Mesothelial cell of epicardium (in vitro differentiated cells): Measurements from ENCODE around the gene DGCR8. TPM values are rescaled to one million over a fixed set of nuclear protein-coding genes. Genes with fewer than 3 reads are reported as not detected.

Experiments
- DNase-seq, 2 experiments: peaks; one replicate each; pipeline ENCODE4 v3.0.0; 2021; ENCODE audit warnings: low spot score in 2 of 2; ENCODE audit not compliant: unreplicated experiment in 2 of 2
- H3K27ac Mint-ChIP-seq: 2 replicates; pipeline ENCODE4 v1.8.0; 2021; ENCODE audit warnings: mixed read lengths
- H3K27me3 Mint-ChIP-seq: 2 replicates; pipeline ENCODE4 v1.8.0; 2021; ENCODE audit warnings: low read depth, mixed read lengths
- H3K36me3 Mint-ChIP-seq: 2 replicates; pipeline ENCODE4 v1.8.0; 2021; ENCODE audit warnings: mixed read lengths
- H3K4me1 Mint-ChIP-seq: 2 replicates; pipeline ENCODE4 v1.8.0; 2021; ENCODE audit warnings: mixed read lengths
- H3K4me3 Mint-ChIP-seq: 2 replicates; pipeline ENCODE4 v1.8.0; 2021; ENCODE audit warnings: mild to moderate bottlenecking, moderate library complexity, mixed read lengths
- H3K9me3 Mint-ChIP-seq: 2 replicates; pipeline ENCODE4 v1.8.0; 2021; ENCODE audit warnings: mixed read lengths
- total RNA-seq: library from RNA; stranded (reverse); gene quantifications from 3 replicates; pipeline ENCODE4 v1.2.1, GENCODE V29; 2021
- TF ChIP-seq, protein P1 (sequence below): fragments of 200-600 bp; sonication (generic); IDR thresholded peaks from one replicate; pipeline ENCODE4 v1.5.0; 2021; ENCODE audit warnings: antibody characterized with exemption; ENCODE audit not compliant: unreplicated experiment

The DGCR8 gene
- total RNA-seq, 1 donor from 2014 or later = 71.5 TPM

DNA sequence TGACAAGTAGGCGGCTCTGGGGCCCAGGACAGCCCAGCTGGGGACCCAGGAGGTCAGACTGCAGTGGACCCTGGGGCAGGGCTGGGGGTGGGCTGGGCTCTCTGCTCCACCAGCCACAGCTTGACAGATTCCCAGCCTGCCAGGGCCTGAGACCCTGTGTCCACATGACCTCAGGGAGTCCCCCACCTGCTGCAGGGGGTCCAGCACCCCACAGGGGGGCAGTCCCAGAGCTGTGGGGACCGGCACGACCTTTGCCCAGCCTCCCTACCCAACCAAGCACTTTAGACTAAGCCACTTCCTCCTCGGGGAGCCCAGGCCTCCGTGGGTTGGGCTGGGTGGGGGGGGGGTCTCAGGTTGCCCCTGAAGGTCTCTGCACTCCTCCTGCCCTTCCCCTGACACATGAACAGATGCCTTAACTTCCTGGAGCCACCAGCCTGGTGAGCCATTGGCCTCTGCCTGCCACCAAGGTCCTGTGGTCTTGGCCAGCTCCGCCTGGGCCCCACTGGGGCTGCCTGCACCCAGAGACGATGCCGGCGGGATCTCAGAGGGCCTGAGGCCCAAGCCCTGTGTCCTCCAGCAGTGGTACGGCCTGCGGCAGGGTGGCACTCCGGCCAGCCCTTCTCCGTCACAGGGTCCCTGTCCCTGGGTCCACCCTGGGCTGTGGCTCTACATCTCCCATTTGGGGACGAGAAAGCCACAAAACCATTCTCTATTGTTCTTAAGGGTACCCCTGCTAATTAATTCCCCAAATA is 67.4 kb downstream of the DGCR8 start:
- no peaks in the 10 kb centered on the region for H3K9me3 Mint-ChIP-seq
- H3K27me3 Mint-ChIP-seq = no peaks in the 10 kb centered on the region
- H3K4me1 Mint-ChIP-seq = no peaks in the 10 kb centered on the region
- H3K4me3 Mint-ChIP-seq = no peak overlapping the region
- no peak overlapping the region for H3K27ac Mint-ChIP-seq
- no peaks in the 10 kb centered on the region for H3K36me3 Mint-ChIP-seq
- TF ChIP-seq, protein P1, sequence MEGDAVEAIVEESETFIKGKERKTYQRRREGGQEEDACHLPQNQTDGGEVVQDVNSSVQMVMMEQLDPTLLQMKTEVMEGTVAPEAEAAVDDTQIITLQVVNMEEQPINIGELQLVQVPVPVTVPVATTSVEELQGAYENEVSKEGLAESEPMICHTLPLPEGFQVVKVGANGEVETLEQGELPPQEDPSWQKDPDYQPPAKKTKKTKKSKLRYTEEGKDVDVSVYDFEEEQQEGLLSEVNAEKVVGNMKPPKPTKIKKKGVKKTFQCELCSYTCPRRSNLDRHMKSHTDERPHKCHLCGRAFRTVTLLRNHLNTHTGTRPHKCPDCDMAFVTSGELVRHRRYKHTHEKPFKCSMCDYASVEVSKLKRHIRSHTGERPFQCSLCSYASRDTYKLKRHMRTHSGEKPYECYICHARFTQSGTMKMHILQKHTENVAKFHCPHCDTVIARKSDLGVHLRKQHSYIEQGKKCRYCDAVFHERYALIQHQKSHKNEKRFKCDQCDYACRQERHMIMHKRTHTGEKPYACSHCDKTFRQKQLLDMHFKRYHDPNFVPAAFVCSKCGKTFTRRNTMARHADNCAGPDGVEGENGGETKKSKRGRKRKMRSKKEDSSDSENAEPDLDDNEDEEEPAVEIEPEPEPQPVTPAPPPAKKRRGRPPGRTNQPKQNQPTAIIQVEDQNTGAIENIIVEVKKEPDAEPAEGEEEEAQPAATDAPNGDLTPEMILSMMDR = no peak
- no peak for DNase-seq

DNA sequence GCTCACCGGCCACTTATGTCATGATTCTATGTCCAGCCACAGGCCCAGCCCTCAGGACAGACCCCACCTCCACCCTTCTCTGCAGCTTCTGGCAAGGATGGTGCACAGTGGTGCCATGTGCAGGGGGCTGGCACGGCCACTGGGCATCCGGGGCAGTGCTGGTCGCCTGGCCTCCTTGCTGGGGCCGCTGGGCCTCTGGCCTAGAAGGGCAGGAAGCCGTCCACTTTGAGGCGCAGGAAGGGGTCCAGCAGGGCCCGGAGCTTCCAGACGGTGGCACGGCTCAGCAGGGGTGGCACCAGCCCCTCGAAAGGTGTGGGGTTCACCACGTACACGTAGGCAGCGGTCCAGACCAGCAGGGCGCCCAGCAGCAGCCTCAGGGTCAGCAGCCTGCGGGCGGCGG is 68.4 kb downstream of the DGCR8 start:
- Mint-ChIP-seq H3K36me3 (no peaks in the 10 kb centered on the region), H3K9me3 (no peaks in the 10 kb centered on the region)

DNA sequence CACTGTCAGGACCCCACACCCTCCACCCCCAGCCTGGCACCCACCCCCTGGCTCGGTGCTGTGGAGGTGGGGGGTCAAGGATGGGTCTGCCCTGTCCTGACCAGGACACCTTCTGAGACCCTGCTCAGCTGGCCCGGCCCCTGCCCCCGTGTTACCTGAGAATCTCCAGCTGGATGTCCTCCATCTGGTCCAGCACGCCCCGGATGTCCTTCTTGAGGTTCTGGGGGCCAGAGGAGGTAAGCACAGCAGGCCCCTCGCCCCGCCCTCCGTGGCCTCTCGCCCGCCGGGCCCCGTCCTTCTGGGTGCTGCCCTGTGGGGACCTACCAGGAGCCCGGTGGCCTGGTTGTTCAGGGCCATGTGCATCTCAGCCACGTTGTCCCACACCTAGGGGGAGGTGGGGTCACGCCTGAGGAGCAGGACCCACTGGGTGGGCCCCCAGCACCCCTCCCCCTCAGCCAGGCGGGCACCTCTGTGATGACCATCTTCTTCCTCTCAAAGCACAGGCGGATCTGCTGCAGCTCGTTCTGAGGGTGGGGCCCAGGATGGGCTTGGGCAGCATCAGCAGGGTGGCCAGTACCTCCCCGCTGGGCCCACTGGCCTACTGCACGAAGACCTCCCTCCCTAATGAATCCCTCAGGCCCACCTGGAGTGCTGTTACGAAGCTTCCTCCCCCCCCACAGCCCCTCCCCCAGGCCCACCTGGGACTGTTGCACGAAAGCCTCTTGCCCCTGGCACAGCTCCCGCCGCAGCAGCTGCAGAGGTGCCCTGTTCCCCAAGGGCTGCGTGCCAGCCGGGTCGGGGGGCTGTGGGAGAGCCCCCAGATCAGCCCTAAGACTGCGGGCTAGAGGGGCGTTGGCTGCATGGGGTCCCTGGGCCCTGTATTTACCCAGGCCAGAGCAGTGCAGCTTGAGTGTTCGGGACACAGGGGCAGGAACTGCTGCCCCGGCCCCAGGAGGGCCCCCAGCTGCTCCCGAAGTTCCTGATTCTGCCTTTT is 69.5 kb downstream of the DGCR8 start:
- no peaks in the 10 kb centered on the region for H3K36me3 Mint-ChIP-seq

More for the DNA sequence above, 68.4 kb downstream of the DGCR8 start:
- Mint-ChIP-seq H3K27me3 (no peaks in the 10 kb centered on the region), H3K4me3 (no peak overlapping the region), H3K27ac (no peak overlapping the region), H3K4me1 (no peaks in the 10 kb centered on the region)
- no peak for DNase-seq
- TF ChIP-seq, protein P1 = no peak

DNA sequence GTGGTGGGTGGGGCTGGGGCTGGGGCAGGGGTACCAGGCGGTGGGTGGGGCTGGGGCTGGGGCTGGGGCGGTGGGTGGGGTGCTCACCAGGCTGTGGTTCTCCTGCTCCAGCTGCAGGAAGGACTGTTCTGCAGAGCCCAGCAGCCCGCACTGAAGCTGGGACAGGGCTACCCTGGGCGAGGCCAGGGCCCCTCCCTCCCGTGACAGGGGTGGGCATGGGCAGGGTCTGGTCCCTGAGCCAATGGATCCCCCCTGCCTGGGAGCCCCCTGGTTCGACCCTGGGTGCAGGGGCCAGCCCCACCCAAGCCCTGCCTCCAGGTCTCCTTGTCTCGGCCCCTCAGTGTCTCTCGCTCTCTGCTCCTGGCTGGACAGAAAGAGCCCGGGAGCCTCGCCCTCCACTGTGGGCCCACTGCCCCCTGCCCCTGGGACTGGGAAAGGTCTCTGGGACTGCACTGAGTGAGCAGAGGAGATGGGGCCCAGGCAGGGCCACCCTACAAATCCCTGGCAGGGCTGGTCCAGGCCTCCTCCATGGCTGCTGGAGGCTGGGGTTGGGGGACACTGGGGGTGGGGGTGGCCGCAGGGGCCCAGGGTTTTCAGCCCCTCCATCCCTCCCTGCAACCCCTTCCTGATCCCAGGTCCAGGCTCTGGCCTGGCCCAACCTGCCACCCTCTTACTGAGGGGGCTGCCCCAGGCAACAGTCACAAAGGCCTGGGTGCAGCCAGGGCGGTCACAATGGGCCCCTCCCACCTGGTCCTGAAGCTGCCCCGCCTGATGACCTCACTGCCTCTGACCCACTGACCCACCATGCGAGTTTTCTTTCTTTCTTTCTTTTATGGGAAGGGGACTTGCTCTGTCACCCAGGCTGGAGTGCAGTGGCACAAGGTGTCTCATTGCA is 70.6 kb downstream of the DGCR8 start, which contains the start of gene CCDC188:
Gene CCDC188, minus strand, starts transcription at position 675 of the 895 bp plus-strand sequence. Its CDS starts 69 bp downstream, at position 606.
- Mint-ChIP-seq H3K27ac (no peak within 1 kb of the TSS), H3K9me3 (no peaks in the 10 kb centered on the region), H3K4me3 (no peak within 1 kb of the TSS), H3K36me3 (no peaks in the 10 kb centered on the region), H3K27me3 (no peaks in the 10 kb centered on the region), H3K4me1 (no peaks in the 10 kb centered on the region)
- DNase-seq = no peak
- TF ChIP-seq, protein P1 = no peak

More for the DNA sequence above, 69.5 kb downstream of the DGCR8 start:
- Mint-ChIP-seq H3K9me3 (no peaks in the 10 kb centered on the region), H3K27ac (no peak overlapping the region), H3K4me3 (no peak overlapping the region), H3K4me1 (no peaks in the 10 kb centered on the region), H3K27me3 (no peaks in the 10 kb centered on the region)
- DNase-seq = no peak
- TF ChIP-seq, protein P1 = no peak

DNA sequence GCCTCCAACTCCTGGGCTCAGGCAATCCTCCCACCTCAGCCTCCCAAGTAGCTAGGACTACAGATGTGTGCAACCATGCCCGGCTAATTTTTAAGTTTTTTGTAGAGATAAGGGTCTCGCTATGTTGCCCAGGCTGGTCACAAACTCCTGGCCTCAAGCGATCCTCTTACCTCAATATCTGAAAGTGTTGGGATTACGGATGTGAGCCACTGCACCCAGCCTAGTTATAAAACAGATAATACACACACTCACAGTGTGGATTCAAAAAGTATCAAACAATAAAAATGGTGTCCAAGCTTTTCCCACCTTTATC is 71.2 kb downstream of the DGCR8 start:
- TF ChIP-seq, protein P1 = no peak
- Mint-ChIP-seq H3K9me3 (no peaks in the 10 kb centered on the region), H3K4me1 (no peaks in the 10 kb centered on the region), H3K27ac (no peak overlapping the region), H3K36me3 (no peaks in the 10 kb centered on the region), H3K4me3 (no peak overlapping the region), H3K27me3 (no peaks in the 10 kb centered on the region)
- DNase-seq = no peak
